ENCODE data around the gene FAM180A. TPM values are rescaled to one million over a fixed set of nuclear protein-coding genes. Genes with fewer than 3 reads are reported as not detected.

The FAM180A gene
- total and polyA plus RNA-seq, 2 of the 8 experiments (the other 6 are each of a cell fraction or from before 2014, with no cell fraction given): not detected

- Histone ChIP-seq H3K23me2 (ENCODE audit: low read depth, low read length) (no peaks in the 10 kb centered on the region), H3K36me3 (ENCODE audit: control insufficient read depth in 2 of 4, insufficient read depth in 4 of 4, low read length in 3 of 4) (no peaks in the 10 kb centered on the region), H4K91ac (replicated peaks; ENCODE audit: insufficient read length, low read length) (no peak overlapping the region), H2BK12ac (ENCODE audit: low read depth, low read length) (no peak overlapping the region), H3K79me1 (ENCODE audit: low read depth, low read length) (no peaks in the 10 kb centered on the region), H4K5ac (ENCODE audit: insufficient read length, low read depth, low read length) (no peak overlapping the region), H3K27ac (ENCODE audit: low read depth, low read length) (no peak overlapping the region), H3K9ac (replicated peaks in 1 of 4; ENCODE audit: extremely low read depth in 1 of 4, low read depth in 3 of 4, low read length in 3 of 4) (no peak overlapping the region), H3K14ac (ENCODE audit: insufficient read length) (no peak overlapping the region), H4K20me1 (replicated peaks in 1 of 2; ENCODE audit: control insufficient read depth in 1 of 2, insufficient read depth in 2 of 2, low read length in 2 of 2) (no peaks in the 10 kb centered on the region), H3K9me3 (ENCODE audit: insufficient read depth in 2 of 2, low read depth in 1 of 2, low read length in 1 of 2) (0 out of 4 replicates have a peak, but pooled peaks cover 0 to 2% of the 10 kb centered on the region in 2 experiments), H2AFZ (ENCODE audit: low read length) (no peak overlapping the region), H3K4me3 (ENCODE audit: extremely low read depth in 1 of 4, insufficient read depth in 2 of 4, low read depth in 3 of 4, low read length in 4 of 4) (no peak overlapping the region), H3K79me2 (ENCODE audit: control insufficient read depth in 1 of 2, insufficient read depth in 2 of 2, low read length in 2 of 2) (no peaks in the 10 kb centered on the region), H2BK20ac (ENCODE audit: low read length) (no peak overlapping the region), H3K27me3 (replicated peaks in 1 of 4; ENCODE audit: control insufficient read depth in 3 of 4, extremely low read depth in 1 of 4, insufficient read depth in 3 of 4, low read length in 3 of 4) (no peaks in the 10 kb centered on the region), H4K8ac (ENCODE audit: extremely low read depth, insufficient read depth, low read length) (no peak overlapping the region), H2BK15ac (ENCODE audit: low read length) (no peak overlapping the region), H2AK5ac (ENCODE audit: low read depth, low read length) (no peak overlapping the region), H3K23ac (ENCODE audit: insufficient read length) (no peak overlapping the region), H3K18ac (ENCODE audit: extremely low read depth, low read length) (no peak overlapping the region), H3K4ac (replicated peaks; ENCODE audit: insufficient read length, low read depth, low read length) (no peak overlapping the region), H2BK5ac (ENCODE audit: low read depth, low read length) (no peak overlapping the region), H2BK120ac (replicated peaks; ENCODE audit: low read depth, low read length) (no peak overlapping the region), H3K4me1 (replicated peaks in 1 of 4; ENCODE audit: control insufficient read depth in 3 of 4, insufficient read depth in 4 of 4, low read length in 3 of 4) (no peaks in the 10 kb centered on the region), H3K4me2 (ENCODE audit: insufficient read depth in 1 of 2, low read depth in 2 of 2, low read length in 2 of 2) (no peak overlapping the region), H3K56ac (replicated peaks; ENCODE audit: insufficient read length, low read depth, low read length) (no peak overlapping the region)
- FAIRE-seq: no peak
- 99% methylated on average over 4 of the region's 4 CpGs; no CpG with 5 or more reads in 1 of the 2 experiments for WGBS, 2 experiments (ENCODE audit: extremely low coverage in 1 of 2, insufficient coverage in 1 of 2, insufficient read length in 1 of 2, insufficient replicate concordance in 2 of 2, low coverage in 1 of 2, low lambda C conversion rate in 2 of 2, missing lambda C conversion rate in 1 of 2)
- no peak for DNase-seq (ENCODE audit: low read depth in 1 of 2, low spot score in 2 of 2)
- TF ChIP-seq CHD1 (IDR thresholded peaks at IDR 0.05; ENCODE audit: low read depth, low read length): no peak
- no peak for TF ChIP-seq TBP (IDR thresholded peaks at IDR 0.05; ENCODE audit: low read depth, low read length)
- TF ChIP-seq KDM1A (IDR thresholded peaks at IDR 0.05; ENCODE audit: borderline replicate concordance, low read length): no peak
- TF ChIP-seq MAX (IDR thresholded peaks at IDR 0.05): no peak
- TF ChIP-seq TAF7 (optimal IDR thresholded peaks at IDR 0.05; ENCODE audit: borderline replicate concordance, low read depth, low read length): no peak
- no peak for TF ChIP-seq TAF1 (IDR thresholded peaks at IDR 0.05; ENCODE audit: low read depth, low read length)
- TF ChIP-seq GABPA (IDR thresholded peaks at IDR 0.05; ENCODE audit: borderline replicate concordance, insufficient read depth, low read length): no peak
- TF ChIP-seq CBX5 (IDR thresholded peaks at IDR 0.05; ENCODE audit: low read depth, low read length): no peak
- no peak for TF ChIP-seq BRCA1 (IDR thresholded peaks at IDR 0.05; ENCODE audit: low read depth, low read length)
- TF ChIP-seq ZNF274 (IDR thresholded peaks at IDR 0.05; ENCODE audit: borderline replicate concordance, extremely low read depth, low read length): no peak
- no peak for TF ChIP-seq EZH2 (IDR thresholded peaks at IDR 0.05; ENCODE audit: low read depth, low read length, severe bottlenecking)
- POLR2A ChIA-PET (ENCODE audit: partially characterized antibody): no interaction called here
- CTCF ChIA-PET (ENCODE audit: partially characterized antibody): interaction anchor here (1.7 to 3.8 kb wide), 3 partner anchors 9 to 117 kb away, joined by 6 to 22 read pairs (median 6); no protein-coding TSS in a partner anchor
Observed at GRCh38 chr7:135789431-135789830, 40.8 kb upstream of the FAM180A start.
